ENCODE measurements around the gene DPH3. TPM values are rescaled to one million over a fixed set of nuclear protein-coding genes. Genes with fewer than 3 reads are reported as not detected.

The DPH3 gene
- total and polyA plus RNA-seq, 7 experiments from 2014 or later = 11.6 to 23.6 (median 15.7) TPM

DNA sequence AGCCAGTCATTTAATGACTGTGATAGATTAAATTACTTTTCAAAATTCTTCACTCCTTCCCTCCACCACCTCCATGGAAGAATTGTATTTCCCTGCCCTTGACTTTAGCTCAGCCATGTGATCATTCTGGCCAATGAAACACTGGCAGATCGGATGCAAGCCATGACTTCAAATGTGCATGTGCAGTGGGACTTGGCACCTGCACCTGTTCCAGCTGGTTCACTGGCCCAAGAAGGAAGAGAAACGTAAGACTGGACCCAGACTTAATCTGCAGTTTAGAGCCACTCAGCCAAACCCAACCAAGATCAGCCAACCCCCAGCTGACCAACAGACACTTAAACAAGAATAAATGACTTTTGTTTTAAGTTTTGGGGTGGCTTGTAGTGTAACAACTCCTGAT, 11.8 kb downstream of the DPH3 start:
- Mint-ChIP-seq H3K36me3 (no peaks in the 10 kb centered on the region), H3K4me1 (peaks cover 0 to 24% (median 1%) of the 10 kb centered on the region in 7 donors), H3K27ac (no peak overlapping the region), H3K27me3 (no peaks in the 10 kb centered on the region), H3K9me3 (no peaks in the 10 kb centered on the region), H3K4me3 (no peak overlapping the region)
- Histone ChIP-seq H3K9me3 (ENCODE audit: control insufficient read depth in 2 of 3, low read length in 3 of 3) (no peaks in the 10 kb centered on the region), H3K36me3 (ENCODE audit: control insufficient read depth in 2 of 3, insufficient read depth in 3 of 3, low read length in 3 of 3) (no peaks in the 10 kb centered on the region), H3K27ac (ENCODE audit: low read depth, low read length) (no peak overlapping the region), H3K4me1 (ENCODE audit: control insufficient read depth in 2 of 2, insufficient read depth in 2 of 2, low read length in 2 of 2) (peaks cover 0 to 3% of the 10 kb centered on the region in 2 donors), H3K4me3 (ENCODE audit: low read length) (no peak overlapping the region), H3K27me3 (ENCODE audit: control insufficient read depth in 2 of 2, insufficient read depth in 2 of 2, low read length in 2 of 2) (no peaks in the 10 kb centered on the region)
- intact Hi-C loops (cut with micrococcal nuclease) = no loop called here
- CTCF ChIA-PET = no interaction called here
- DNase-seq = no peak
- no peak for ATAC-seq
- POLR2A ChIA-PET = interaction anchor here (0.7 to 1.6 kb wide), 2 partner anchors 12 to 20 kb away, joined by 3 read pairs; partner anchors contain the start of genes DPH3 and OXNAD1

DNA sequence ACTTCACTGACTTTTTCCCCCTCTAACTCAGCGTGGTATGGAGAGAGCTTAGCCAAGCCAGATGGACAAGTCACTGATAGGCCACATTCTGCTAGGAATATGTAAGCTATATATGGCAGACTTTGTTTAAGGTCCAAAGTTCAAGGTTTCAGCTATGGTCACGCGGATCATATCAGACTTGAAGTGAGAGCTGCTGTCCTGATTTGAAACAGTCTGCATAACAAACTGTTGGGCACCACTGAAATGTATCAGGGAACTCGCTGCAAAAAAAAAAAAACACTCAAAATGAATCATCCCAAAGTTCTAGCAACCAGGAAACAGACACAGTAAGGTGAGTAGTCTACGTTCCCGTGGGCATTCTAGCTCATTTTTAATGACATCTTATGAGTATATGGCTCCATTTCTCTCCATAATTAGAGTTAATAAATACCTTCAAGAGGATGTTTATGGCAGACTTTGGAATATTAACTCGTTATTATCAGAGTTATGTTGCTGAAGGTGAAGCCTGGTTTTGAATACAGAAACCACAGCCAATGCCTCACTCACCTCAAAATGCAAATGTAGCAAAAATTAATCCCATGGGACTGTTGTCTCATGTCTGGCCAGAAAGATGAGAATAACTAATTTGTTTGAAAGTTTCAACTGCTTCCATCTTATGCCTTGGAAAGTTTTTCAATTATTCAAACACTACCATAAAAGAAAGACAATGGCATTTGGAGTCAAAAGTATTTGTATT, 12.3 kb downstream of the DPH3 start:
- peaks cover 0 to 3% of the 10 kb centered on the region in 2 donors for H3K4me1 ChIP-seq (ENCODE audit: control insufficient read depth in 2 of 2, insufficient read depth in 2 of 2, low read length in 2 of 2)
- CTCF ChIA-PET = interaction anchor here (0.9 kb wide), 1 partner anchor 9 kb away, joined by 3 read pairs; no protein-coding TSS in a partner anchor
- no peak for DNase-seq
- no peak overlapping the region for H3K27ac Mint-ChIP-seq
- H3K36me3 Mint-ChIP-seq = no peaks in the 10 kb centered on the region
- intact Hi-C loops (cut with micrococcal nuclease) = no loop called here
- POLR2A ChIA-PET = no interaction called here
- H3K4me3 ChIP-seq (ENCODE audit: low read length) = no peak overlapping the region
- H3K27ac ChIP-seq (ENCODE audit: low read depth, low read length) = no peak overlapping the region
- no peaks in the 10 kb centered on the region for H3K27me3 ChIP-seq (ENCODE audit: control insufficient read depth in 2 of 2, insufficient read depth in 2 of 2, low read length in 2 of 2)
- no peaks in the 10 kb centered on the region for H3K27me3 Mint-ChIP-seq
- peaks cover 0 to 28% (median 3%) of the 10 kb centered on the region in 7 donors for H3K4me1 Mint-ChIP-seq
- no peak for ATAC-seq
- H3K36me3 ChIP-seq (ENCODE audit: control insufficient read depth in 2 of 3, insufficient read depth in 3 of 3, low read length in 3 of 3) = no peaks in the 10 kb centered on the region
- no peak overlapping the region for H3K4me3 Mint-ChIP-seq
- no peaks in the 10 kb centered on the region for H3K9me3 ChIP-seq (ENCODE audit: control insufficient read depth in 2 of 3, low read length in 3 of 3)
- H3K9me3 Mint-ChIP-seq = no peaks in the 10 kb centered on the region

DNA sequence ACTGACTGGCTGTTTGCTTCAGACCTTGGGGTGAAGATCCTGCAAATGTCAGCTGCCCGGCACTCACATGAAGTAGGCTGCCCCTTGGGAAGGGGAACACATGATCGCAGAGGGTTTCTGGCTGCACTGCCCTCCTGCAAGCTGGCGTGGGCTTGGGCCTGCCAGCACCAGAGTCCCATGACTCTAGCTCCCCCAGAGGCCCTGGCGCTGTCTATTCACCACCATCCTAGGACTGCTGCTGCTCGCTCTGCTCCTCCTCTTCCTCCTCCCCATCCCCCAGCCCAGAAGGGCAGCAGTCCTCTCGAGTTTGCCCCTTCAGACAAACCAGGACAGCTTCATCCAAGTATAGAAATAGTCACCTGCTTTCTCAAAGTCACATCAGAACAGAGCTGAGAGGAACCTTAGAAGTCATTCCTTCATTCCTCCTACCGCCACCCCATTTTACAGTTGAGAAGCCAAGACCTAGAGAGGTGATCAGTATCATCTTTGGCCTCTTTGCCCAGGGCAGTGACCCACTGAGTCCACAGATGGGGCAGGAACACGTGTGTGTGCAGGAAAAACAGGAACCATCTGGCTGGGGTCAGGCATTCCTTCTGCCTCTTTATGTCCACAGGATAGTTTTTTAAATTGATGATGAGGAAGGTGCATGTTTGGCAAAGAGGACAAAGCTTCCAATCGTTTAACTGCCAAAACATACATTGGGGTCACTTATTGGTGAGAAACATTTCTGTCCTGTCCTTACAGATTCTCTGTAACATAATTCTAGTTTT, 13.2 kb downstream of the DPH3 start:
- ATAC-seq (no peak), DNase-seq (no peak)
- no peak overlapping the region for H3K27ac ChIP-seq (ENCODE audit: low read depth, low read length)
- no peak overlapping the region for H3K27ac Mint-ChIP-seq
- H3K4me1 ChIP-seq (ENCODE audit: control insufficient read depth in 2 of 2, insufficient read depth in 2 of 2, low read length in 2 of 2) = peaks cover 0 to 3% of the 10 kb centered on the region in 2 donors
- no peaks in the 10 kb centered on the region for H3K27me3 Mint-ChIP-seq
- peaks cover 0 to 26% (median 8%) of the 10 kb centered on the region in 7 donors for H3K4me1 Mint-ChIP-seq
- no peak overlapping the region for H3K4me3 Mint-ChIP-seq
- H3K36me3 ChIP-seq (ENCODE audit: control insufficient read depth in 2 of 3, insufficient read depth in 3 of 3, low read length in 3 of 3) = no peaks in the 10 kb centered on the region
- no peaks in the 10 kb centered on the region for H3K27me3 ChIP-seq (ENCODE audit: control insufficient read depth in 2 of 2, insufficient read depth in 2 of 2, low read length in 2 of 2)
- H3K9me3 ChIP-seq (ENCODE audit: control insufficient read depth in 2 of 3, low read length in 3 of 3) = no peaks in the 10 kb centered on the region
- ChIA-PET CTCF (interaction anchor here (0.9 kb wide), 1 partner anchor 8 kb away, joined by 3 read pairs; no protein-coding TSS in a partner anchor), POLR2A (interaction anchor here (1.2 kb wide), 1 partner anchor 12 kb away, joined by 3 read pairs; no protein-coding TSS in a partner anchor)
- H3K4me3 ChIP-seq (ENCODE audit: low read length) = no peak overlapping the region
- intact Hi-C loops (cut with micrococcal nuclease) = no loop called here
- H3K36me3 Mint-ChIP-seq = no peaks in the 10 kb centered on the region
- no peaks in the 10 kb centered on the region for H3K9me3 Mint-ChIP-seq

DNA sequence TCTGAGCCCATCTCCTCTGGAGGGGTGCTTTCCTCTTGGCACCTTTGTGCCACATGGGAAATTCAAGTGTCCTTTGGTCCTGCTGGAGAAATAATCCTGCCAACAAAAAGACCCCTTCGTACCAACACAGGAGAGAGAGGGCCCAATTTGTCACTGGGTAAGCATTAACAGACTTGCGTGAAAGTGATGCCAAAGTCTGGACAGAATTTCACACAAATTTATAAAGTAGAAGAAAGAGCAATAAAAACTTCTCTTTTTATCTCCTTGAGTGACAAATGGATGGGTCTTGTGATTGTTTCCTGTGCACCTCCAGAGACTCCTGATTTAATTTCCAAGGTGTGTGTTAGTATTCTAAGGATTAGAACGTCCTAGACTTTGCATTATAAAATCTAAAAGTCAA, 14.9 kb downstream of the DPH3 start:
- no peak for DNase-seq
- Mint-ChIP-seq H3K27ac (no peak overlapping the region), H3K4me1 (peaks cover 0 to 29% (median 8%) of the 10 kb centered on the region in 7 donors), H3K9me3 (no peaks in the 10 kb centered on the region), H3K27me3 (no peaks in the 10 kb centered on the region), H3K36me3 (no peaks in the 10 kb centered on the region), H3K4me3 (no peak overlapping the region)
- H3K9me3 ChIP-seq (ENCODE audit: control insufficient read depth in 2 of 3, low read length in 3 of 3) = no peaks in the 10 kb centered on the region
- POLR2A ChIA-PET = no interaction called here
- intact Hi-C loops (cut with micrococcal nuclease) = loop anchor here in 1 of 2 donors (5.0 kb wide), 1 partner anchor 1143 kb away; no protein-coding TSS in a partner anchor
- CTCF ChIA-PET = no interaction called here
- H3K27ac ChIP-seq (ENCODE audit: low read depth, low read length) = no peak overlapping the region
- ATAC-seq = no peak
- H3K36me3 ChIP-seq (ENCODE audit: control insufficient read depth in 2 of 3, insufficient read depth in 3 of 3, low read length in 3 of 3) = no peaks in the 10 kb centered on the region
- peaks cover 0 to 3% of the 10 kb centered on the region in 2 donors for H3K4me1 ChIP-seq (ENCODE audit: control insufficient read depth in 2 of 2, insufficient read depth in 2 of 2, low read length in 2 of 2)
- H3K4me3 ChIP-seq (ENCODE audit: low read length) = no peak overlapping the region
- no peaks in the 10 kb centered on the region for H3K27me3 ChIP-seq (ENCODE audit: control insufficient read depth in 2 of 2, insufficient read depth in 2 of 2, low read length in 2 of 2)

DNA sequence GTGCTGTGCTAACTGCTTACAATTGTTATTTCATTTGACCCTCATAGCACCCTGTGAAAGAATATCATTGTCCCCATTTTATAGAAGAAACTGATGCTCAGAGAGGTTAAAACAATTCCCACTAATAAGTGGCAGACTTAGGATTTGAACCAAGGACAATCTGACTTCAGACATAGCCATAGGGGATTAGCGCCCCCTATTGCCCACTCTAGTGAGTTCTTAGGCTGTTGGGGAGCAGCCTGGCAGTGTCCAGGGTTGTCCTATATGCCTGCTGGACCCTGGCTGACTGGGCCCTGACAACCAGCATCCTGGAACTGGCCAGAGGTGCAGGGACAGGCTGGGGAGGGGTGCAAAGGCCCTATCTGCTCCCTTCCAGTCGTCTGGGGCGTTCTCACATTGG, 15.4 kb downstream of the DPH3 start:
- intact Hi-C loops (cut with micrococcal nuclease) = loop anchor here in 1 of 2 donors (5.0 kb wide), 1 partner anchor 1142 kb away; no protein-coding TSS in a partner anchor
- POLR2A ChIA-PET = no interaction called here

DNA sequence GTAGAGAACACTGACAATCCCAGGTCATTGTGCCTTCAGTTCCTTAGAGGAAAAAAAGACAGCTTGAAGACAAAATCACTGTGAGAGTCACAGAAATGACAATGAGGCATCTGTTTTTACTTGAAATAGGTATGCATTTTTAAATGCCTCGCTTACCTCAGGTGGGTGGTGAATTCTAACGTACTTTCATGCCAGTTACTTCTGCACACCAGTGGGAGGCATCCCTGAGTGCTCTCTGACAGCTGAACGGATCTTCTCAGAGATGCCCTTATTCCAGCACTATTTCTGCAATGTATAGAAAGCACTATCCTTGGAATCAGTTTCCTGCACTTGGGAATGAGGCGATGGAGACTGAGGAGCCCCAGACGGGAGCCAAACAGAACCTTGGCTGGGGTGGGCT, 16.2 kb downstream of the DPH3 start:
- H3K4me3 ChIP-seq (ENCODE audit: low read length) = no peak overlapping the region
- Mint-ChIP-seq H3K4me1 (peaks cover 0 to 29% (median 8%) of the 10 kb centered on the region in 7 donors), H3K36me3 (no peaks in the 10 kb centered on the region), H3K27ac (no peak overlapping the region), H3K9me3 (no peaks in the 10 kb centered on the region), H3K4me3 (no peak overlapping the region), H3K27me3 (no peaks in the 10 kb centered on the region)
- H3K36me3 ChIP-seq (ENCODE audit: control insufficient read depth in 2 of 3, insufficient read depth in 3 of 3, low read length in 3 of 3) = no peaks in the 10 kb centered on the region
- DNase-seq (no peak), ATAC-seq (no peak)
- H3K4me1 ChIP-seq (ENCODE audit: control insufficient read depth in 2 of 2, insufficient read depth in 2 of 2, low read length in 2 of 2) = no peaks in the 10 kb centered on the region
- no peaks in the 10 kb centered on the region for H3K9me3 ChIP-seq (ENCODE audit: control insufficient read depth in 2 of 3, low read length in 3 of 3)
- intact Hi-C loops (cut with micrococcal nuclease) = loop anchor here in 1 of 2 donors (5.0 kb wide), 1 partner anchor 1141 kb away; no protein-coding TSS in a partner anchor
- POLR2A ChIA-PET = interaction anchor here (0.8 kb wide), 1 partner anchor 1043 kb away, joined by 3 read pairs; the partner anchor contains the start of gene CAPN7
- H3K27ac ChIP-seq (ENCODE audit: low read depth, low read length) = no peak overlapping the region
- CTCF ChIA-PET = interaction anchor here (0.6 to 1.0 kb wide), 3 partner anchors 432 to 1046 kb away, joined by 3 to 5 read pairs (median 3); no protein-coding TSS in a partner anchor
- H3K27me3 ChIP-seq (ENCODE audit: control insufficient read depth in 2 of 2, insufficient read depth in 2 of 2, low read length in 2 of 2) = no peaks in the 10 kb centered on the region

More for the DNA sequence above, 15.4 kb downstream of the DPH3 start:
- Histone ChIP-seq H3K27me3 (ENCODE audit: control insufficient read depth in 2 of 2, insufficient read depth in 2 of 2, low read length in 2 of 2) (no peaks in the 10 kb centered on the region), H3K4me3 (ENCODE audit: low read length) (no peak overlapping the region), H3K36me3 (ENCODE audit: control insufficient read depth in 2 of 3, insufficient read depth in 3 of 3, low read length in 3 of 3) (no peaks in the 10 kb centered on the region), H3K27ac (ENCODE audit: low read depth, low read length) (no peak overlapping the region), H3K4me1 (ENCODE audit: control insufficient read depth in 2 of 2, insufficient read depth in 2 of 2, low read length in 2 of 2) (no peaks in the 10 kb centered on the region), H3K9me3 (ENCODE audit: control insufficient read depth in 2 of 3, low read length in 3 of 3) (no peaks in the 10 kb centered on the region)
- Mint-ChIP-seq H3K4me1 (peaks cover 0 to 24% (median 8%) of the 10 kb centered on the region in 7 donors), H3K36me3 (no peaks in the 10 kb centered on the region), H3K4me3 (no peak overlapping the region), H3K27me3 (no peaks in the 10 kb centered on the region), H3K9me3 (no peaks in the 10 kb centered on the region), H3K27ac (no peak overlapping the region)
- ATAC-seq = no peak
- DNase-seq = no peak
- CTCF ChIA-PET = no interaction called here
